Effector CD8-positive, alpha-beta T cell (primary cell): Measurements from ENCODE around the gene RNF207.

Experiments used
- DNase-seq: peaks from one replicate; lab custom pipeline; 2025; lab: John Stamatoyannopoulos, UW
- total RNA-seq, 4 experiments: gene quantifications; one replicate each; lab custom pipeline; 2026; lab: John Stamatoyannopoulos, UW

RNF207 gene
- 0.85 to 7.2 (median 4.7) reads per million in 4 experiments for total RNA-seq

GRCh38 chr1:6205849-6206519 is at the start of gene RNF207:
RNF207 (plus strand) TSS chr1:6206119; CDS start chr1:6206536, 417 bp downstream.
- DNase-seq = peak; percentile 13

GRCh38 chr1:6157132-6157527 is 48.8 kb upstream of the RNF207 start:
- no peak for DNase-seq

GRCh38 chr1:6157528-6158174 is 48.3 kb upstream of the RNF207 start:
- no peak for DNase-seq

- DNase-seq = no peak
Measured at GRCh38 chr1:6158181-6158580, 47.7 kb upstream of the RNF207 start.

- no peak for DNase-seq
Measured at GRCh38 chr1:6162341-6162740, 43.6 kb upstream of the RNF207 start.

- DNase-seq = no peak
Measured at GRCh38 chr1:6162773-6163172, 43.1 kb upstream of the RNF207 start.

GRCh38 chr1:6163191-6163972 is 42.5 kb upstream of the RNF207 start:
- DNase-seq = no peak

GRCh38 chr1:6163973-6164617 is 41.8 kb upstream of the RNF207 start:
- no peak for DNase-seq

GRCh38 chr1:6165027-6165426 is 40.9 kb upstream of the RNF207 start:
- no peak for DNase-seq

- DNase-seq = no peak
Measured at GRCh38 chr1:6165441-6165985, 40.4 kb upstream of the RNF207 start.

- DNase-seq = no peak
Measured at GRCh38 chr1:6166221-6166620, 39.7 kb upstream of the RNF207 start.

GRCh38 chr1:6166655-6167390 is 39.1 kb upstream of the RNF207 start:
- DNase-seq = no peak

- DNase-seq = no peak
Measured at GRCh38 chr1:6167391-6168303, 38.3 kb upstream of the RNF207 start.

GRCh38 chr1:6168947-6169586 is 36.9 kb upstream of the RNF207 start:
- DNase-seq = no peak

GRCh38 chr1:6170116-6170741 is 35.7 kb upstream of the RNF207 start:
- no peak for DNase-seq

GRCh38 chr1:6170742-6171201 is 35.1 kb upstream of the RNF207 start:
- DNase-seq = no peak

- DNase-seq = no peak
Measured at GRCh38 chr1:6171548-6172124, 34.3 kb upstream of the RNF207 start.

GRCh38 chr1:6172549-6172948 is 33.4 kb upstream of the RNF207 start:
- no peak for DNase-seq
